Measurements from ENCODE around the gene FBXW2.

The FBXW2 gene

GRCh38 chr9:120781236-120781635, 12.0 kb downstream of the FBXW2 start:
- Histone ChIP-seq H3K36me3 (replicated peaks; ENCODE audit: low read depth, low read length) (peaks cover 49% of the 10 kb centered on the region), H3K79me2 (ENCODE audit: low read length) (peaks cover 53% of the 10 kb centered on the region)

GRCh38 chr9:120780367-120780766, 12.8 kb downstream of the FBXW2 start:
- Histone ChIP-seq H3K4me1 (ENCODE audit: low read length) (no peaks in the 10 kb centered on the region), H3K27me3 (ENCODE audit: low read depth, low read length) (no peaks in the 10 kb centered on the region), H3K27ac (ENCODE audit: low read length) (no peak overlapping the region), H3K4me2 (ENCODE audit: low read length) (no peak overlapping the region), H3K36me3 (replicated peaks; ENCODE audit: low read depth, low read length) (peaks cover 51% of the 10 kb centered on the region), H2AFZ (ENCODE audit: low read depth, low read length) (no peak overlapping the region), H3K79me2 (ENCODE audit: low read length) (peaks cover 48% of the 10 kb centered on the region), H3K4me3 (ENCODE audit: low read length) (no peak overlapping the region), H4K20me1 (ENCODE audit: insufficient read depth, low read length) (no peaks in the 10 kb centered on the region), H3K9me3 (ENCODE audit: insufficient read depth, low read length) (no peaks in the 10 kb centered on the region), H3K9ac (ENCODE audit: low read length) (no peak overlapping the region)
- TF ChIP-seq EZH2phosphoT487 (IDR thresholded peaks at IDR 0.05; ENCODE audit: low read depth), result no peak
- TF ChIP-seq CTCF (IDR thresholded peaks at IDR 0.05; ENCODE audit: low read depth, low read length), result no peak

More at GRCh38 chr9:120781236-120781635, 12.0 kb downstream of the FBXW2 start:
- H3K4me3 ChIP-seq (ENCODE audit: low read length), result no peak overlapping the region
- no peaks in the 10 kb centered on the region for H4K20me1 ChIP-seq (ENCODE audit: insufficient read depth, low read length)
- no peak overlapping the region for H3K4me2 ChIP-seq (ENCODE audit: low read length)
- no peak overlapping the region for H3K27ac ChIP-seq (ENCODE audit: low read length)
- H3K27me3 ChIP-seq (ENCODE audit: low read depth, low read length), result no peaks in the 10 kb centered on the region
- no peak overlapping the region for H3K9ac ChIP-seq (ENCODE audit: low read length)
- TF ChIP-seq CTCF (IDR thresholded peaks at IDR 0.05; ENCODE audit: low read depth, low read length), result no peak
- no peak for TF ChIP-seq EZH2phosphoT487 (IDR thresholded peaks at IDR 0.05; ENCODE audit: low read depth)
- H3K9me3 ChIP-seq (ENCODE audit: insufficient read depth, low read length), result no peaks in the 10 kb centered on the region
- no peaks in the 10 kb centered on the region for H3K4me1 ChIP-seq (ENCODE audit: low read length)
- H2AFZ ChIP-seq (ENCODE audit: low read depth, low read length), result no peak overlapping the region

- H3K4me1 ChIP-seq (ENCODE audit: low read length), result no peaks in the 10 kb centered on the region
- TF ChIP-seq CTCF (IDR thresholded peaks at IDR 0.05; ENCODE audit: low read depth, low read length) (no peak), EZH2phosphoT487 (IDR thresholded peaks at IDR 0.05; ENCODE audit: low read depth) (no peak)
- H3K27me3 ChIP-seq (ENCODE audit: low read depth, low read length), result no peaks in the 10 kb centered on the region
- H3K79me2 ChIP-seq (ENCODE audit: low read length), result peaks cover 36% of the 10 kb centered on the region
- H3K36me3 ChIP-seq (replicated peaks; ENCODE audit: low read depth, low read length), result peaks cover 50% of the 10 kb centered on the region
- H4K20me1 ChIP-seq (ENCODE audit: insufficient read depth, low read length), result no peaks in the 10 kb centered on the region
- no peak overlapping the region for H2AFZ ChIP-seq (ENCODE audit: low read depth, low read length)
- no peaks in the 10 kb centered on the region for H3K9me3 ChIP-seq (ENCODE audit: insufficient read depth, low read length)
- H3K27ac ChIP-seq (ENCODE audit: low read length), result no peak overlapping the region
- no peak overlapping the region for H3K4me3 ChIP-seq (ENCODE audit: low read length)
- H3K9ac ChIP-seq (ENCODE audit: low read length), result no peak overlapping the region
- no peak overlapping the region for H3K4me2 ChIP-seq (ENCODE audit: low read length)
These were observed 14.0 kb downstream of the FBXW2 start for GRCh38 chr9:120779227-120779626.

GRCh38 chr9:120778758-120779157, 14.5 kb downstream of the FBXW2 start:
- H3K27ac ChIP-seq (ENCODE audit: low read length), result no peak overlapping the region
- H3K79me2 ChIP-seq (ENCODE audit: low read length), result peaks cover 32% of the 10 kb centered on the region
- no peaks in the 10 kb centered on the region for H3K27me3 ChIP-seq (ENCODE audit: low read depth, low read length)
- H3K4me3 ChIP-seq (ENCODE audit: low read length), result no peak overlapping the region
- no peak for TF ChIP-seq EZH2phosphoT487 (IDR thresholded peaks at IDR 0.05; ENCODE audit: low read depth)
- TF ChIP-seq CTCF (IDR thresholded peaks at IDR 0.05; ENCODE audit: low read depth, low read length), result no peak
- H3K36me3 ChIP-seq (replicated peaks; ENCODE audit: low read depth, low read length), result peaks cover 48% of the 10 kb centered on the region
- H3K4me2 ChIP-seq (ENCODE audit: low read length), result no peak overlapping the region
- H3K9me3 ChIP-seq (ENCODE audit: insufficient read depth, low read length), result no peaks in the 10 kb centered on the region
- no peak overlapping the region for H2AFZ ChIP-seq (ENCODE audit: low read depth, low read length)
- no peaks in the 10 kb centered on the region for H4K20me1 ChIP-seq (ENCODE audit: insufficient read depth, low read length)
- H3K9ac ChIP-seq (ENCODE audit: low read length), result no peak overlapping the region
- peaks cover under 1% of the 10 kb centered on the region; the same call in 1 of the 2 replicates for H3K4me1 ChIP-seq (ENCODE audit: low read length)
